SU-DHL-6 (cell line): ENCODE measurements around the gene DIP2C.

Experiments used
- H2AFZ ChIP-seq: fragments of 200-600 bp; sonication (generic); 2 replicates; pipeline ENCODE4 v1.6.1; 2014; ENCODE audit warnings: low read depth, mild to moderate bottlenecking, moderate library complexity, mixed read lengths, antibody characterized with exemption, low read length; ENCODE audit not compliant: severe bottlenecking
- H3F3A ChIP-seq: fragments of 200-600 bp; shearing (Covaris generic); 2 replicates; pipeline ENCODE4 v1.6.0; 2016; ENCODE audit warnings: antibody characterized with exemption, mild to moderate bottlenecking; ENCODE audit not compliant: insufficient read depth
- H3K27ac ChIP-seq: fragments of 200-600 bp; sonication (generic); 2 replicates; pipeline ENCODE4 v1.5.1; 2016; ENCODE audit warnings: low read depth, mild to moderate bottlenecking, low read length, moderate library complexity, mixed read lengths
- H3K27me3 ChIP-seq: fragments of 200-600 bp; sonication (generic), shearing (Covaris generic); 2 replicates; pipeline ENCODE4 v1.6.0; 2014; ENCODE audit warnings: mild to moderate bottlenecking, low read length
- H3K36me3 ChIP-seq: fragments of 200-600 bp; sonication (generic); 2 replicates; pipeline ENCODE4 v1.6.1; 2014; ENCODE audit warnings: mild to moderate bottlenecking, low read length, mixed read lengths
- H3K4me2 ChIP-seq: fragments of 300-600, 200-600 bp; shearing (Covaris generic), sonication (generic); 2 replicates; pipeline ENCODE4 v1.6.0; 2014; ENCODE audit warnings: low read length, low read depth, mild to moderate bottlenecking; ENCODE audit not compliant: poor library complexity, severe bottlenecking
- H3K4me3 ChIP-seq: fragments of 200-600 bp; sonication (generic); 2 replicates; pipeline ENCODE4 v1.5.1; 2014; ENCODE audit warnings: antibody characterized with exemption, low read length, mild to moderate bottlenecking, mixed read lengths; ENCODE audit not compliant: insufficient read depth, poor library complexity, severe bottlenecking
- H3K79me2 ChIP-seq: fragments of 200-600 bp; sonication (generic); 2 replicates; pipeline ENCODE4 v1.6.1; 2014; ENCODE audit warnings: mild to moderate bottlenecking, low read length, moderate library complexity; ENCODE audit not compliant: insufficient read depth
- H3K9ac ChIP-seq: fragments of 200-600 bp; sonication (generic); 2 replicates; pipeline ENCODE4 v1.7.0; 2014; ENCODE audit warnings: mild to moderate bottlenecking, low read length
- H3K9me2 ChIP-seq: fragments of 200-600 bp; sonication (generic); replicated peaks from 2 replicates; pipeline ENCODE4 v1.6.1; 2014; ENCODE audit warnings: low read length; ENCODE audit not compliant: insufficient read depth
- H3K9me3 ChIP-seq: fragments of 200-600 bp; sonication (generic); 2 replicates; pipeline ENCODE4 v1.6.1; 2014; ENCODE audit warnings: low read length, mixed read lengths; ENCODE audit not compliant: insufficient read depth
- H4K20me1 ChIP-seq: fragments of 200-600 bp; sonication (generic); 2 replicates; pipeline ENCODE4 v1.6.1; 2014; ENCODE audit warnings: low read depth, mild to moderate bottlenecking, antibody characterized with exemption, low read length, moderate library complexity, mixed read lengths
- EZH2phosphoT487 ChIP-seq: fragments of 200-600 bp; sonication (generic), shearing (Covaris generic); conservative IDR thresholded peaks from 2 replicates; pipeline ENCODE4 v1.6.1; 2018; ENCODE audit warnings: mild to moderate bottlenecking, antibody characterized with exemption, low read length, moderate library complexity, mixed read lengths
- TF ChIP-seq, protein P1 (sequence below): fragments of 200-600 bp; sonication (generic); IDR thresholded peaks from one replicate; pipeline ENCODE4 v1.5.1; 2017; ENCODE audit warnings: antibody characterized with exemption, mild to moderate bottlenecking, low read length, moderate library complexity; ENCODE audit not compliant: insufficient read depth, poor library complexity, severe bottlenecking

The DIP2C gene

DNA sequence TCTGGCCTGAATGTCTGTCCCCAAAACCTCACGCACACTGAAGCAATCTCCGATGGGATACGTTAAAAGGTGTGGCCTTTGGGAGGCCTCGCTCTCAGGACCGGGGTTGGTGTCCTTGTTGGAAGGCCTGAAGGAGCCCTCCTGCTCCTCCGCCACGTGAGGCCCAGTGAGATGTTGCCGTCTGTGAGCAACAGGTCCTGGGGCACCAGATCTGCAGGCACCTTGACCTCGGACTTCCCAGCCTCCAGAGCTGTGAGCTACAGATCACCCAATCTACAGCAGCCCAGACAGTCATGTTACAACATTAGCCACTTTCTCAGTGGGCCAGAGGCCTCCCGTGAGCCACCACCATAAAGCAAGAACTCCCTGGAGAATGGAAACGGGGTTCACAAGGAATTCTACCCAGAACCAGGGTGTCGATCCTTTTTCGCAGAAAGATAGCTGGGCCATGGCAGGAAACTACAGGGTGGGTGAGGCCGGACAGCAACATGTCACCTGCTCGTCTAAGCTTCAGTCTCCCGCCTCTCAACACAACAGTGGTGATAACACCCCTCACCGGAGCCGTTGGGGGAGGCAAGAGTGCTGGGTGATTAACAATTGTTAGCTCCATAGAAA, 87.0 kb downstream of the DIP2C start:
- Histone ChIP-seq H3K9me2 (no peaks in the 10 kb centered on the region), H3K9ac (no peak overlapping the region), H3K27ac (no peak overlapping the region), H3K4me2 (no peak overlapping the region), H2AFZ (no peak overlapping the region), H3F3A (no peaks in the 10 kb centered on the region), H3K36me3 (no peaks in the 10 kb centered on the region), H3K27me3 (no peaks in the 10 kb centered on the region), H3K79me2 (no peaks in the 10 kb centered on the region), H4K20me1 (no peaks in the 10 kb centered on the region), H3K4me3 (no peak overlapping the region), H3K9me3 (no peaks in the 10 kb centered on the region)
- TF ChIP-seq EZH2phosphoT487, result no peak
- TF ChIP-seq, protein P1, sequence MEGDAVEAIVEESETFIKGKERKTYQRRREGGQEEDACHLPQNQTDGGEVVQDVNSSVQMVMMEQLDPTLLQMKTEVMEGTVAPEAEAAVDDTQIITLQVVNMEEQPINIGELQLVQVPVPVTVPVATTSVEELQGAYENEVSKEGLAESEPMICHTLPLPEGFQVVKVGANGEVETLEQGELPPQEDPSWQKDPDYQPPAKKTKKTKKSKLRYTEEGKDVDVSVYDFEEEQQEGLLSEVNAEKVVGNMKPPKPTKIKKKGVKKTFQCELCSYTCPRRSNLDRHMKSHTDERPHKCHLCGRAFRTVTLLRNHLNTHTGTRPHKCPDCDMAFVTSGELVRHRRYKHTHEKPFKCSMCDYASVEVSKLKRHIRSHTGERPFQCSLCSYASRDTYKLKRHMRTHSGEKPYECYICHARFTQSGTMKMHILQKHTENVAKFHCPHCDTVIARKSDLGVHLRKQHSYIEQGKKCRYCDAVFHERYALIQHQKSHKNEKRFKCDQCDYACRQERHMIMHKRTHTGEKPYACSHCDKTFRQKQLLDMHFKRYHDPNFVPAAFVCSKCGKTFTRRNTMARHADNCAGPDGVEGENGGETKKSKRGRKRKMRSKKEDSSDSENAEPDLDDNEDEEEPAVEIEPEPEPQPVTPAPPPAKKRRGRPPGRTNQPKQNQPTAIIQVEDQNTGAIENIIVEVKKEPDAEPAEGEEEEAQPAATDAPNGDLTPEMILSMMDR, result no peak

GRCh38 chr10:601660-601963, 87.9 kb downstream of the DIP2C start:
- Histone ChIP-seq H3K27me3 (no peaks in the 10 kb centered on the region), H3K9ac (no peak overlapping the region), H4K20me1 (no peaks in the 10 kb centered on the region), H3K9me3 (no peaks in the 10 kb centered on the region), H3K36me3 (no peaks in the 10 kb centered on the region), H3K79me2 (no peaks in the 10 kb centered on the region), H3K9me2 (no peaks in the 10 kb centered on the region), H2AFZ (no peak overlapping the region), H3K27ac (no peak overlapping the region), H3K4me2 (no peak overlapping the region), H3F3A (no peaks in the 10 kb centered on the region), H3K4me3 (no peak overlapping the region)
- TF ChIP-seq EZH2phosphoT487, result no peak
- TF ChIP-seq, protein P1, result no peak

DNA sequence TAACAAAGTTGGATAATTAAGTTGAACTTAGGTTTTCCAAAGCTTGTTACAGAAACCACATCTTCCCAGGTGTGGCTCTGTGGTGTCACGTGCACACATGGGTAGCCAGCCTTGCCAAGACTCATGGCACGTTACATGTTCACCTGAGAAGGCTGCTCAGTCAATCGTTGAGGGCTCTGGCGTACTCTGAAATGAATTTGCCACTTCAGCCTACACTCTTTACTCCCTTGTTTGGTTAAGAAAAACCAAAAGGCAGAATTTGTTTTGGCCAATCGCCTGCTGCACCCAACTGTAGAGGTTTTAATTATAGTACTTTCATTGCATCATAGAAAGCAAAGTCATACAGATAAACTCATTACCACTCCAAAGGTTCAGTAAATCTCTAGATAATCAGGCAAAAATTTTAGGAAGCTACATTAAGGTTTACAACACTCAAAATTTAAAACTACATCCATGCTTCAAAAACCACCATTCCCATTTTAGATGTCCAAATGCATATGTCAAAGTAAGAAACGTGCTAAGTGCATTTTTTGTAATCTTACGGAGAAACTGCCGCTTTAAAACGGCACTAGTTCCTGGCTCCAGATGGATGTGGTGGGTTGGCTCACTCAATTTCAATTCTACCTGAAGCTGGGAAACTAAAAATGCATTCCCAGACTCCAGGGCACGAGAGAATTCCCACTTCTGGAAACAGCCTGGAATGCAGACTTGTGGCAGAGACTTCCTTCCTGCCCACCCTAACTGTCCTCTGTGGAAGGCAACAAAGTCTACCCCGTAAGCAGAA, 88.4 kb downstream of the DIP2C start:
- TF ChIP-seq, protein P1, result no peak
- TF ChIP-seq EZH2phosphoT487, result no peak
- Histone ChIP-seq H2AFZ (no peak overlapping the region), H3F3A (no peaks in the 10 kb centered on the region), H3K4me3 (no peak overlapping the region), H3K9me2 (no peaks in the 10 kb centered on the region), H3K27ac (no peak overlapping the region), H3K27me3 (no peaks in the 10 kb centered on the region), H3K36me3 (no peaks in the 10 kb centered on the region), H3K79me2 (no peaks in the 10 kb centered on the region), H4K20me1 (no peaks in the 10 kb centered on the region), H3K9me3 (no peaks in the 10 kb centered on the region), H3K9ac (no peak overlapping the region), H3K4me2 (no peak overlapping the region)
